Nephron (organoid): ENCODE results near the gene KBTBD7.

Experiments
- H3K27ac Mint-ChIP-seq, 3 experiments: 2 replicates each; pipeline ENCODE4 v1.8.0; 2020; ENCODE audit warnings: mixed read lengths in 3 of 3, mild to moderate bottlenecking in 2 of 3, moderate library complexity in 1 of 3
- H3K27me3 Mint-ChIP-seq: 2 replicates; pipeline ENCODE4 v1.8.0; 2021; ENCODE audit warnings: low read depth, mild to moderate bottlenecking, moderate library complexity, mixed read lengths
- H3K36me3 Mint-ChIP-seq: 2 replicates; pipeline ENCODE4 v1.8.0; 2020; ENCODE audit warnings: low read depth, mixed read lengths
- H3K4me1 Mint-ChIP-seq: 2 replicates; pipeline ENCODE4 v1.8.0; 2020; ENCODE audit warnings: mixed read lengths
- H3K4me3 Mint-ChIP-seq, 3 experiments: 2 replicates each; pipeline ENCODE4 v1.8.0; 2020; ENCODE audit warnings: mild to moderate bottlenecking in 3 of 3, mixed read lengths in 3 of 3, moderate library complexity in 2 of 3
- H3K9me3 Mint-ChIP-seq: 2 replicates; pipeline ENCODE4 v1.8.0; 2020; ENCODE audit warnings: mixed read lengths
- CTCF ChIP-seq, 3 experiments: fragments of 200-600 bp; sonication (generic); IDR thresholded peaks; one replicate each; pipeline ENCODE4 v1.5.0; 2021; ENCODE audit warnings: antibody characterized with exemption in 3 of 3; ENCODE audit not compliant: unreplicated experiment in 3 of 3

KBTBD7 gene

GRCh38 chr13:41144576-41144975 lies 49.8 kb downstream of the KBTBD7 start:
- Mint-ChIP-seq H3K4me3 (no peak overlapping the region), H3K4me1 (no peaks in the 10 kb centered on the region), H3K36me3 (peaks cover 32% of the 10 kb centered on the region), H3K9me3 (peaks cover 25% of the 10 kb centered on the region), H3K27me3 (peaks cover 8% of the 10 kb centered on the region), H3K27ac (no peak overlapping the region)
- TF ChIP-seq CTCF (IDR thresholded peaks at IDR 0.05; ENCODE audit: unreplicated experiment in 3 of 3): no peak
